Muscle of back (tissue), 11 donors: Measurements from ENCODE around the gene ATP6V0A1. TPM values are rescaled to one million over a fixed set of nuclear protein-coding genes. Genes with fewer than 3 reads are reported as not detected.
A peak's percentile ranks its signal among the peaks of the same experiment; 100 is the strongest.
"Not testable (repeated sequence)": the region's sequence is repeated elsewhere in the genome, so short reads cannot be mapped to it uniquely, and the experiment has no call there.

ENCODE experiments used
- DNase-seq, 3 donors: peaks; one replicate each; pipeline versions ENCODE4 v3.0.0 to v3.0.0-alpha.2; 2013
- polyA plus RNA-seq, 10 donors: library from polyadenylated mRNA; unstranded; fragments of 120-200 nt; gene quantifications; one replicate each; pipeline ENCODE4 v1.2.1, GENCODE V29; 2013; ENCODE audit not compliant: insufficient read length in 10 of 10

Gene ATP6V0A1
- polyA plus RNA-seq, 10 donors, result 16.9 to 39.2 (median 21.5) TPM

DNA sequence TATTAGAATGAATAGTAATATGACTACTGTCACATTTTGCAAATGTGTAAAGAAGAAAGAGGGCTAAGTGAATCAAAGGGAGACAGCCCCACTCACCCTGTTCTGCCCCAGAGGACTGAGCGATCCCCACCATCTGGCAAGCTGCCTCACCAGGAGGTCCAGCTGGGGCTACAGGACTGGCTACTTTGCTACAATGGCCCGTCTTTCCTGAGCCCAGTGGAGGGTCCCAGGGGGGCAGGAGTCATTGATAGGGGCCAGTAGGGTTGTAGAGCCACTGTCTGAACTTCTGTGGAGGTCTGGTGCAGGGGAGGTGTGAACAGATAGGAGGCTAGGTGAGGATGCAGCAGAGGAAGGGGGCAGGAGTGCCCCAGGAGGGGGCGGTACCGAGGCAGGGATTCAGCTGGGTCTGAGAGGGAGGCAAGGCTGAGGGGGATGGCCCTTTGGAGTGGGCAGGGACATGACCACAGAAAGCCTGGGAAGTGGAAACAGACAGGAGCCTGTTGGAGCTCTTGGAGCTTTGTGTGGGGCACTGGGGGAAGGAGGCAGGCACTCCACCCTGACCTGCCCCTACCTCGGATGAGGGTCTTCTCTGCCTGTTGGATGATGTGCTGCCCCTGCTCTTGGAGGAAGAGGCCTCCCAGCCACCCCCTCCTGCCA is 97.4 kb downstream of the ATP6V0A1 start:
- DNase-seq, result not testable (repeated sequence)

DNA sequence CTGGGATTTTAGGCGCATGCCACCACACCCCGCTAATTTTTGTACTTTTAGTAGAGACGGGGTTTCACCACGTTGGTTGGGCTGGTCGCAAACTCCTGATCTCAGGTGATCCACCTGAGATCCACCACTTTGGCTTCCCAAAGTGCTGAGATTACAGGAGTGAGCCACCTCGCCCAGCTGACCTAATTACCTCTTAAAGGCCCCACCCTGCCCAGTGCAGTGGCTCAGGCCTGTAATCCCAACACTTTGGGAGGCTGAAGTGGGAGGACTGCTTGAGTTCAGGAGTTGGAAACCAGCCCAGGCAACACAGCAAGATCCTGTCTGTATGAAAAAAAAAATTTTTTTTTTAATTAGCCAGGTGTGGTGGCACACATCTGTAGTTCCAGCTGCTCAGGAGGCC is 100.4 kb downstream of the ATP6V0A1 start:
- no peak for DNase-seq

DNA sequence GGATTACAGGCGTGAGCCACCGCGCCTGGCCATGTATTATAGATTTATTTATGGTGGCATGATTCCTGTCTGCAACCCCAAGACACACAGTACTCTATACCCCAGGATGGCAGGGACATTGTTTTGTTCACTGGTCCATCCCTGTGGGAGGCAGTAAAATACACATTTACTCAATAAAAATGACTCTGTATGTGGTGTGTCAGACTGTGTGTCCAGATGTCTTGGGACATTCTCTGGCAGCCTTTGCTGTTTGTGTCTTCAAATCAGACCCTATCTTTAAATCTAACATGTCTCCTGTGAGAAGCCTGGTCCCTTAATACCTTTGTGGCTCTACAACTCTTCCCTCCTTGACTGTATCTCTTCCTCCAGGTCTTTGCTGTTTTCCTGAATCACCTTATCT is 101.6 kb downstream of the ATP6V0A1 start:
- DNase-seq, result no peak

DNA sequence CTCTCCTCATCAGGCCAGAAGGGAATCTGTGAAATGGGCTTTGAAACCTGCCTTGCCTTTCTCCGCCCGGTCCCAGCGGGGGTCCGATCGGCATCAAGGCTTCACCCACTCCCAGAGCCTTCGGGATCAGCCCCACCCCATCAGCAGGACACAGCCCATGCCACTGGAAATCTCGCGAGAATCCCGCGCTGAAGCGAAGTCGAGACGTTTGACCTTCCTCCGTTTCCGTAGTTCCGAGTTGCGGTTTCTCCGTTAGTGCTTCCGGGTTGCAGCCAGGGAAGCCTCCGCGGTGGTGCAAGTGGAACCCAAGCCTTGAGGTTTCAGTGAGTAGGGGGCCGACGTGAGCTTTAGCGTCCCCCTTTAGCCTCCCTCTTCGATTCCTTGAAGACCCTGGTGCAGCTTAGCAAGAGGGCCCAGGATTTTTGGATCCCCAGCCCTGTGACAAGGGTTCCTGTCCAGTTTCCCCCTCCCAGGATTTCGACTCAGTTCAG is 103.3 kb downstream of the ATP6V0A1 start, which contains the start of gene COASY:
Gene COASY (plus strand): TSS at position 252 of the 491 bp plus-strand sequence. CDS start 475 bp downstream, outside the sequence.
- peak; percentile 98 for DNase-seq

DNA sequence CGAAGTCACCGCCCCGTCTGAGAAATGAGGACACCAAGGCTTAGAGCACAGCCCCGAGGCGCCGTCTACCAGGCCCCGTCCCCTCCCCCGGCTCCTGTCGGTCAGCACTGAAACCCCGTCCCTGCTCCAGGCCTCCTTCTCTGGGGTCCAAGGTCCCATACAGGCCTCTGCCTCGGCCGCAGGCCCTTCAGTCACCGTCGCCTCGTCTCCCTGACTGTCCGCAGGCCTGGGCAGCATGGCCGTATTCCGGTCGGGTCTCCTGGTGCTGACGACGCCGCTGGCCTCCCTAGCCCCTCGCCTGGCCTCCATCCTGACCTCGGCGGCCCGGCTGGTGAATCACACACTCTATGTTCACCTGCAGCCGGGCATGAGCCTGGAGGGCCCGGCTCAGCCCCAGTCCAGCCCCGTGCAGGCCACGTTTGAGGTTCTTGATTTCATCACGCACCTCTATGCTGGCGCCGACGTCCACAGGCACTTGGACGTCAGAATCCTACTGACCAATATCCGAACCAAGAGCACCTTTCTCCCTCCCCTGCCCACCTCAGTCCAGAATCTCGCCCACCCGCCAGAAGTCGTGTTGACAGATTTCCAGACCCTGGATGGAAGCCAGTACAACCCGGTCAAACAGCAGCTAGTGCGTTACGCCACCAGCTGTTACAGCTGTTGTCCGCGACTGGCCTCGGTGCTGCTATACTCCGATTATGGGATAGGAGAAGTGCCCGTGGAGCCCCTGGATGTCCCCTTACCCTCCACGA is 103.9 kb downstream of the ATP6V0A1 start:
- peak in 1 of 3 donors; percentile 29 for DNase-seq

DNA sequence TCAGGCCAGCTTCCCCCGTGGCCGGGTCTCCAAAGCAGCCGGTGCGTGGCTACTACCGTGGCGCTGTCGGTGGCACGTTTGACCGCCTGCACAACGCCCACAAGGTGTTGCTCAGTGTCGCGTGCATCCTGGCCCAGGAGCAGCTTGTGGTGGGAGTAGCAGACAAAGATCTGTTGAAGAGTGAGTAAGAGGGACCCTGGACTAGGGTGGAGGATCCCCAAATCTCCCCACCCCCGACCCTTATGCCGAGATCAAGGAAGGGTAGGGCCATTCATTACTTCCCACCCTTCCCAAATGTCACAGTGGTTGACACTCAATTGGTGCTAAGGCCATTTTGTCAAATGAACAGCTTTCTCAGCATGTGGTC is 104.4 kb downstream of the ATP6V0A1 start:
- DNase-seq, result no peak

DNA sequence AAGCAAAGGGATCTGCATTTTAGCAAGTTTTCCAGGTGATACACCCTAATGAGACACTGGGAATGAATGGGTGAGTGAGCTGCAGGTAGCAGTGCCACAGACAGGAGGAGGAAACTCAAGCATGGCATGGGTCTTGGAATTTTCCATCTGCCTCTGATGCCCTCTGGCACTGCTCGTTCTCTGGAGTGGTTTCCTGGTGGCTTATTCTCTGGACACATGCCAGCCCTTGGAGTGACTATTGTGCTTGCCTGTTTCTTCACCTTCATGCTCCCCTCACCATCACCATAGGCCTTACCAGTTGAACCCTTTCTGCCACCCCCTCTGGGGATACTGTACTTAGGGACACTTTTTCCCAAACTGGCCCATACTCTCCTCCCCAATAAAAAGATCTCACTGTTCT is 104.9 kb downstream of the ATP6V0A1 start:
- no peak for DNase-seq

DNA sequence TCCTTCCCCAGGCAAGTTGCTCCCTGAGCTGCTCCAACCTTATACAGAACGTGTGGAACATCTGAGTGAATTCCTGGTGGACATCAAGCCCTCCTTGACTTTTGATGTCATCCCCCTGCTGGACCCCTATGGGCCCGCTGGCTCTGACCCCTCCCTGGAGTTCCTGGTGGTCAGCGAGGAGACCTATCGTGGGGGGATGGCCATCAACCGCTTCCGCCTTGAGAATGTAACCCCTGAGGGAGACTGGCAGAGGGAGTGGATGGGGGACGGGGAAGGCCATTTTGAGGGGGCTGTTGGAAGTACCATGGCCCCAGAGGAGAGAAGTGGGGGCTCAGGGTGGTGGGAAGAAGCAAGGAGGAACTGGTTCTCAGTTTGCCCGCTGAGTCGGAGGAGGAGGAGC is 105.3 kb downstream of the ATP6V0A1 start:
- DNase-seq, result no peak

DNA sequence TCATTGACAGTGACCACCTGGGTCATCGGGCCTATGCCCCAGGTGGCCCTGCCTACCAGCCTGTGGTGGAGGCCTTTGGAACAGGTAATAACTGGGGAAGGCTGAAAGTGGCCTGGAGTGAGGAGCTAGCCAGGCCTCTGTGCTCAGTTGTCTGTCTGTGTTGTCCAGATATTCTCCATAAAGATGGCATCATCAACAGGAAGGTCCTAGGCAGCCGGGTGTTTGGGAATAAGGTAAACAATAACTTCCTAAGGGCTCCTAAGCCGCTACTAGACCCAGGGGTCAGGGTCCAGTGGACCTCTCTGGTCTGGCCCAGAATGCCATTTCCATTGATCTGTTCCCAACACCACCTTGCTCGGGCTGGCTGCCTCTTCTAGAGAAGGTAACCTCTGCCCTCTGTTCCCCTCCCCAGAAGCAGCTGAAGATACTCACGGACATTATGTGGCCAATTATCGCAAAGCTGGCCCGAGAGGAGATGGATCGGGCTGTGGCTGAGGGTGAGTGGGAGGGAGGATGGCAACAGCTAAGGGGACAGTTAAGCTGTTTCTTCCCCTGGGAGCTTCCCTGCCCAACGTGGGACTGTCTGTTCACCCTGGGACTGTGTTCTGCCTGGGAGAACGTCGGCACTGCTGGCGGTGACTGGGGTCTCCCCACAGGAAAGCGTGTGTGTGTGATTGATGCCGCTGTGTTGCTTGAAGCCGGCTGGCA is 106.3 kb downstream of the ATP6V0A1 start:
- DNase-seq, result no peak

DNA sequence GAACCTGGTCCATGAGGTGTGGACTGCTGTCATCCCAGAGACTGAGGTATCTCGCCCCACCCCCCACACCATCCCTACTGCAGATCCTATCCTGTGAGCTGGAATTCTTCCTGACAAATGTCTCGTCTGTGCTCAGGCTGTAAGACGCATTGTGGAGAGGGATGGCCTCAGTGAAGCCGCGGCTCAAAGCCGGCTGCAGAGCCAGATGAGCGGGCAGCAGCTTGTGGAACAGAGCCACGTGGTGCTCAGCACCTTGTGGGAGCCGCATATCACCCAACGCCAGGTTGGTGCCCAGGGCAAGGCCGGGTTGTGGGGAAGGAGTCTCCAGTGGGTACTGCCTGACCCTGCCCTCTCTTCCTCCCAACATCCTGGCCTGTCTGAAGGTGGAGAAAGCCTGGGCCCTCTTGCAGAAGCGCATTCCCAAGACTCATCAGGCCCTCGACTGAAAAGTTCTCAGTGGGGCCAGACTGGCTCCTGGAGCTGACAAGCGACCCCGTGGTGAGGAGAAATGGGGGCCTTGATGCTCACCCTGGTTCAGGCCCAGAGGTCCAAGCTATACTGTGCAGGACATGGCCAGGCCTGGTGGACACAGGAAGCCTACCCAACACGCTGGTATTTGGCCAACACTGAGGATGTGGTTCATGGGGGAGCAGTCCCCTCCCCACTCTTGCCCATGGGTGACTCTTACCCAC is 107.0 kb downstream of the ATP6V0A1 start:
- no peak for DNase-seq

DNA sequence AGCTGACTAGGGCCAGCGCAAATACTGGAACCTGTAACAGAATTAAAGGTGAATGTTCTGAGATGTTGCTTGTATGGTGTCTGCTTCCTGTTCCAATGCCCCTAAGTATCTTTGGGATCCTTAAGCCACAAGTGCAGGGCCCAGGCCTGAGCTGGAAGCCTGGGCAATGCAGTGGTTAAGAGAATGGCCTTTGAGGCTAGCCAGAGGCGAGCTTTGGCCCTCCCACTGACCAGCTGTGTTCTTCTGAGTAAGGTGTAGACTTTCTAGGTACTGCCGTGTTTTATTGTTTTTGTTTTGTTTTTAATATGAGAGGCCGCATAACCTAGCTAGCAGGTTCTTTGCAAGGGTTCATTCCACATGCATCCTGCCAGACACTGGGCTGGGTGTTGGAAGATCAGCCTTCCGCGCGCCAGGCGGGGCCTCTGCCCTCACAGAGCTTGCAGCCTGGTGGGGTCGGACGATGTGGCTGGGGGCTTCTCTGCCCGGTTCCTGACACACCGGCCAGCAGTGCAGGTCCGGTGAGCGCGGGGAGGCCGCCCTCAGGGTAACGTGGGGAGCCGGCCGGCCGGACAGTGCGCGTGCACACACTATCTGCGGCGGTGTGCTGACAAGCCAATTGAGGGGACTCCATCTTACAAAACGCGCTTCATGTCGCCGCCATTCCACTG is 107.7 kb downstream of the ATP6V0A1 start:
- no peak for DNase-seq

DNA sequence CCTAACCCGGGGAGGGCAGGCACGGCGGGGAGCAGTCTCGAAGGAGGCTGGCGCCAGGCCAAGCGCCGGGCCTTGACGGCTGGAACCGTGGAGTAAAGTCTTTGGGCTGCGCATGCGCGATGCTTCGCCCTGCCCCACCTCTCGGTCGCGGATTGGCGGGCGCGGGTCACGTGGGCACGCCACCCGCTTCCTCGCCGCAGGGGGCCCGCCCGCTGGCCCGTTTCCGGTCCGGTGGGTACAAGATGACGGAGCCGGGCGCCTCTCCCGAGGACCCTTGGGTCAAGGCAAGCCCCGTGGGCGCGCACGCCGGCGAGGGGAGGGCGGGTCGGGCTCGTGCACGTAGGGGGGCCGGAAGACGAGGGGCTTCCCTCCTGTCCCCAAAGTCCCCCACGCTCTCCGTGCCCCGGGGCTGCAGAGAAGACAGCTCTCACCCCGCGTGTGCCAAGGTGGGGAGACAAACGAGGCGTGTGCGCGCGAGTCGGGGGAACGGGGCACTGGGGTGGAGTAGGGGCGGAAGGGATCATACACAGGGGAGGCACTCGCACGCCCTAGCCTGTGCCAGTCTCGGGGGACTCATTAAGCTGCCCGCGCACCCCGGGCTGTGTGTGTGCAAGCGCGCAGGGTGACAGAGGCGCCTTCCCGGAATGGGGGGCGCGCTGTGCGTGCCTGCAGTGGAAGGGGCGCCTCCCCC is 108.3 kb downstream of the ATP6V0A1 start, which contains the start of gene MLX:
Gene MLX (plus strand): TSS at position 218 of the 691 bp plus-strand sequence. CDS start 25 bp downstream, at position 243.
- peak; percentile 87 to 97 (median 92) for DNase-seq

DNA sequence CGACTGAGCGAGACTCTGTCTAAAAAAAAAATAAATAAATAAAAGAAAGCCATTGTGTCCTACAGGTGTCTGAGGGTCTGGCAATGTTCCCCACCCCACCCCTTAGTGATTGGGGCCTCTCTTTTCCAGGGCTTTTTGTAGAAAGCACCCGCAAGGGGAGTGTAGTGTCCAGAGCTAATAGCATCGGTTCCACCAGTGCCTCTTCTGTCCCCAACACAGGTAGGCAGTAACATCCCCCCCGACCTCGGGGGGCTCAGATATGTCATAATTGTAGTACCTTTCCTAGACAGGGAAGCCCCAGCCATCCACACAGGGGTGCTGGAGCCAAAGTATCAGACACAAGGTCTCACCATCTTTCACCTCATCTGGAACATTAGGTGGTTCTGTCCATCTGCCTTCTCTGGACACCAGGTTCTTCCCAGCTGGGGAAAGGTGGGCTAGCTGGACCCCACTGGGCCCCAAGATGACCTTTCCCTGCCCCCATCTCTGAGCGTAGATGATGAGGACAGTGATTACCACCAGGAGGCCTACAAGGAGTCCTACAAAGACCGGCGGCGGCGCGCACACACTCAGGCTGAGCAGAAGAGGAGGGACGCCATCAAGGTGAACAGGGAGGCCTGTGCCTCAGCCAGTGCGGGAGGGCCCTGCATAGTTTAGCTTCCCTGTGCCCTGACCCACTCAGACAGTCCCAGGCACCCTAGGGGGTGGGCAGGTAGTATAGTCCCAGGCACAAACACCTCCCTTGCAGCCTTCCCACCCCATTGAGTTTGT is 109.8 kb downstream of the ATP6V0A1 start:
- no peak for DNase-seq

DNA sequence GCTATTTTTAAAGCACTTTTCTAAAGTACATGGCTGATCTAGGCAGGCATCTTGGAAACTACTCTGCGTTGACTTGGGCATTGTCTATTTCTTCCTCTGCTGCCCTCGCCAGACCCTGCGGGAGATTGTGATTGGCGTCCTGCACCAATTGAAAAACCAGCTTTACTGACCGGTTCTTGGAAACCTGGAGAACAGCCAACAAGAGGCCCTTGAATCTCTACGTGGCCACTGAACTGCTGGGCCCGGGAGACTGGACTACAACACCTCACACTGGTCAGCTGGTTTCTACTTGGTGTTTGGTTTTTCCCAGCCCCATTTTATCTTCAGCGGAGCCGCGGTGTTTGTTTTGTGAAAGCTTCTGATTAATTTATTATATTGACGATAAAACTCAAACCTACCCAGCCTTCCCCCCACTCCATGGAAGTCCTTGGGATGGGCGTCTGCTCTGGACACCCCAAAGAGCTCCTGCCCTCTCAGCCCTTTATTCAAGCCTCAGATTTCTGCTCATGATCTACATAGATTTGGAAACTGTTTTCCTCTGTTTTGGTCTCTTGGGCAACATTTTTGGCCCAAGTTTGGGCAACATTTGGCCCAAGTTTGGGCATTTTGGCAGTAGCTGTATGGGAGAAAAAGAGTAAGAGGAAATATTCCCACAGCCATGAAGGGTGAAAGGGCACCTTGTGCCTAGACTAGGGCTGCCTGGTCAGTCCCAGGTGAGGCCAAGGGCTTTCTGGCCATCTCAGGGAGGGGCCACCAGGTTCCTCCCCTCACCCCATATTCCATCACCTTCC is 113.0 kb downstream of the ATP6V0A1 start:
- DNase-seq, result no peak
